ENCODE measurements around the gene KIRREL3. TPM values are rescaled to one million over a fixed set of nuclear protein-coding genes. Genes with fewer than 3 reads are reported as not detected.

Gene KIRREL3
- total and polyA plus RNA-seq, 2 of the 8 experiments (the other 6 are each of a cell fraction or from before 2014, with no cell fraction given) = 0.29 to 0.32 TPM

- Histone ChIP-seq H3K56ac (replicated peaks; ENCODE audit: insufficient read length, low read depth, low read length) (no peak overlapping the region), H2BK20ac (ENCODE audit: low read length) (no peak overlapping the region), H2AK5ac (ENCODE audit: low read depth, low read length) (no peak overlapping the region), H4K8ac (ENCODE audit: extremely low read depth, insufficient read depth, low read length) (no peak overlapping the region; the same call in 1 of the 2 replicates), H2BK12ac (ENCODE audit: low read depth, low read length) (no peak overlapping the region), H3K9me3 (ENCODE audit: insufficient read depth in 2 of 2, low read depth in 1 of 2, low read length in 1 of 2) (peaks cover 0 to 2% of the 10 kb centered on the region in 2 experiments; a peak in 2 of 4 replicates), H3K9ac (replicated peaks in 1 of 4; ENCODE audit: extremely low read depth in 1 of 4, low read depth in 3 of 4, low read length in 3 of 4) (no peak overlapping the region), H2AFZ (ENCODE audit: low read length) (no peak overlapping the region), H4K20me1 (replicated peaks in 1 of 2; ENCODE audit: control insufficient read depth in 1 of 2, insufficient read depth in 2 of 2, low read length in 2 of 2) (peaks cover 0 to 5% of the 10 kb centered on the region in 2 experiments), H3K4ac (replicated peaks; ENCODE audit: insufficient read length, low read depth, low read length) (no peak overlapping the region), H2BK120ac (replicated peaks; ENCODE audit: low read depth, low read length) (no peak overlapping the region), H3K79me2 (ENCODE audit: control insufficient read depth in 1 of 2, insufficient read depth in 2 of 2, low read length in 2 of 2) (no peaks in the 10 kb centered on the region), H3K4me2 (ENCODE audit: insufficient read depth in 1 of 2, low read depth in 2 of 2, low read length in 2 of 2) (no peak overlapping the region), H4K91ac (replicated peaks; ENCODE audit: insufficient read length, low read length) (no peak overlapping the region), H3K36me3 (ENCODE audit: control insufficient read depth in 2 of 4, insufficient read depth in 4 of 4, low read length in 3 of 4) (no peaks in the 10 kb centered on the region; a peak in 1 of 8 replicates), H3K18ac (ENCODE audit: extremely low read depth, low read length) (no peak overlapping the region), H3K79me1 (ENCODE audit: low read depth, low read length) (peaks cover 4% of the 10 kb centered on the region; the same call in 1 of the 2 replicates), H4K5ac (ENCODE audit: insufficient read length, low read depth, low read length) (no peak overlapping the region), H3K4me3 (ENCODE audit: extremely low read depth in 1 of 4, insufficient read depth in 2 of 4, low read depth in 3 of 4, low read length in 4 of 4) (no peak overlapping the region), H3K27me3 (replicated peaks in 1 of 4; ENCODE audit: control insufficient read depth in 3 of 4, extremely low read depth in 1 of 4, insufficient read depth in 3 of 4, low read length in 3 of 4) (peaks cover 0 to 2% (median 0%) of the 10 kb centered on the region in 4 experiments; a peak in 1 of 7 replicates), H2BK15ac (ENCODE audit: low read length) (no peak overlapping the region), H3K14ac (ENCODE audit: insufficient read length) (no peak overlapping the region), H3K23ac (ENCODE audit: insufficient read length) (no peak overlapping the region), H3K27ac (ENCODE audit: low read depth, low read length) (no peak overlapping the region), H2BK5ac (ENCODE audit: low read depth, low read length) (no peak overlapping the region), H3K4me1 (replicated peaks in 1 of 4; ENCODE audit: control insufficient read depth in 3 of 4, insufficient read depth in 4 of 4, low read length in 3 of 4) (peaks cover 0 to 6% (median 0%) of the 10 kb centered on the region in 4 experiments; a peak in 1 of 7 replicates), H3K23me2 (ENCODE audit: low read depth, low read length) (peaks cover 10% of the 10 kb centered on the region)
- ChIA-PET POLR2A (ENCODE audit: partially characterized antibody) (interaction anchor here (0.8 kb wide), 1 partner anchor 92 kb away, joined by 4 read pairs; no protein-coding TSS in a partner anchor), CTCF (ENCODE audit: partially characterized antibody) (no interaction called here)
- 88% methylated on average over 13 of the region's 15 CpGs; no CpG with 5 or more reads in 1 of the 2 experiments for WGBS, 2 experiments (ENCODE audit: extremely low coverage in 1 of 2, insufficient coverage in 1 of 2, insufficient read length in 1 of 2, insufficient replicate concordance in 2 of 2, low coverage in 1 of 2, low lambda C conversion rate in 2 of 2, missing lambda C conversion rate in 1 of 2)
- no peak for FAIRE-seq
- DNase-seq (ENCODE audit: low read depth in 1 of 2, low spot score in 2 of 2) = no peak
- TF ChIP-seq BRCA1 (IDR thresholded peaks at IDR 0.05; ENCODE audit: low read depth, low read length) (no peak), TBP (IDR thresholded peaks at IDR 0.05; ENCODE audit: low read depth, low read length) (no peak), BCL11A (IDR thresholded peaks at IDR 0.05; ENCODE audit: low read depth in 2 of 2, low read length in 2 of 2) (no peak), ATF3 (IDR thresholded peaks at IDR 0.05; ENCODE audit: insufficient read depth, low read depth, low read length) (no peak), ASH2L (IDR thresholded peaks at IDR 0.05; ENCODE audit: low read length) (no peak), HDAC6 (IDR thresholded peaks at IDR 0.05; ENCODE audit: low read depth, low read length) (no peak), FOSL1 (IDR thresholded peaks at IDR 0.05; ENCODE audit: insufficient read depth, low read depth, low read length) (no peak), EGR1 (IDR thresholded peaks at IDR 0.05; ENCODE audit: borderline replicate concordance, low read depth, low read length) (no peak), SIN3A (conservative IDR thresholded peaks at IDR 0.05 in 1 of 2, IDR thresholded peaks at IDR 0.05 in 1 of 2; ENCODE audit: low read depth in 1 of 2, low read length in 2 of 2) (no peak), TAF1 (IDR thresholded peaks at IDR 0.05; ENCODE audit: low read depth, low read length) (no peak), SP4 (IDR thresholded peaks at IDR 0.05; ENCODE audit: low read length) (no peak), TCF12 (IDR thresholded peaks at IDR 0.05; ENCODE audit: low read depth, low read length) (no peak), GTF2F1 (IDR thresholded peaks at IDR 0.05; ENCODE audit: borderline replicate concordance, low read depth, low read length) (no peak), HDAC2 (IDR thresholded peaks at IDR 0.05; ENCODE audit: borderline replicate concordance in 1 of 2, low read depth in 2 of 2, low read length in 2 of 2) (no peak)
These were observed 544.5 kb downstream of the KIRREL3 start for GRCh38 chr11:126456089-126456488.

All from H1 (cell line).